ENCODE results near the gene DBI.

The DBI gene

GRCh38 chr2:119366649-119367471 lies at the start of gene DBI, which contains the start of gene C2orf76:
TSS of gene DBI (plus strand) at chr2:119366977. CDS start at chr2:119367052, 75 bp downstream.
TSS of gene C2orf76 (minus strand) at chr2:119366834. CDS start at chr2:119339959, 26,875 bp downstream.
- peak within 1 kb of the TSS; percentile 77 for H3K27ac ChIP-seq
- TF ChIP-seq CTCF (IDR thresholded peaks at IDR 0.05), result peak; percentile 31
- H3K27me3 ChIP-seq, result no peaks in the 10 kb centered on the region
- peak within 1 kb of the TSS; percentile 92 to 96 for H3K4me3 ChIP-seq (ENCODE audit: low read depth in 1 of 2, low read length in 1 of 2)
- no peaks in the 10 kb centered on the region for H3K9me3 ChIP-seq
- H3K36me3 ChIP-seq, result peaks cover 35% of the 10 kb centered on the region
- peaks cover 18 to 23% of the 10 kb centered on the region in 2 experiments for H3K4me1 ChIP-seq (ENCODE audit: control insufficient read depth in 1 of 2, insufficient read depth in 1 of 2, low read depth in 1 of 2, low read length in 1 of 2)

GRCh38 chr2:119317554-119317953 lies 49.2 kb upstream of the DBI start:
- no peak for TF ChIP-seq CTCF (IDR thresholded peaks at IDR 0.05)
- no peak overlapping the region for H3K27ac ChIP-seq
- no peaks in the 10 kb centered on the region for H3K4me1 ChIP-seq (ENCODE audit: control insufficient read depth in 1 of 2, insufficient read depth in 1 of 2, low read depth in 1 of 2, low read length in 1 of 2)
- no peaks in the 10 kb centered on the region for H3K36me3 ChIP-seq
- no peak overlapping the region for H3K4me3 ChIP-seq (ENCODE audit: low read depth in 1 of 2, low read length in 1 of 2)
- no peaks in the 10 kb centered on the region for H3K27me3 ChIP-seq
- no peaks in the 10 kb centered on the region for H3K9me3 ChIP-seq

GRCh38 chr2:119319593-119319992 lies 47.2 kb upstream of the DBI start:
- Histone ChIP-seq H3K9me3 (no peaks in the 10 kb centered on the region), H3K27ac (no peak overlapping the region), H3K4me3 (ENCODE audit: low read depth in 1 of 2, low read length in 1 of 2) (no peak overlapping the region), H3K27me3 (no peaks in the 10 kb centered on the region), H3K4me1 (ENCODE audit: control insufficient read depth in 1 of 2, insufficient read depth in 1 of 2, low read depth in 1 of 2, low read length in 1 of 2) (no peaks in the 10 kb centered on the region), H3K36me3 (no peaks in the 10 kb centered on the region)
- no peak for TF ChIP-seq CTCF (IDR thresholded peaks at IDR 0.05)

DNA sequence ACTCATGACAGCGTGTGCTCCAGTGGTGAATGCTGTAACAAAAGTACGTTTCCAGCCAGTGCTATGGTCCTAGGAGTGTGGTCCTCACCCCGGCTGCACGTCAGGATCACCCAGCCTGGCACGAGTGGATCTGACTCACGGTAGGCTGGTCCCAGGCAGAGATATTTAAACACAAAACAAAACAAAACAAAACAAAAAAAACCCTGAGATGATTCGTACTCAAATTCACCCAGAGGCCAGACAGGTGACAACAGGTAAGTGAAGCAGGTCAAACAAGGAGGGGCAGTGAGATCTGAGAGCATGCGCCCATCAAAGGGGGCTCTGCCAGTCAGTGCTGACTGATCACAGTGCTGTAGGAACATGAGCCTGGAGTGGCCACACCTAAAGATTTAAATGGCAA lies 43.3 kb upstream of the DBI start:
- H3K9me3 ChIP-seq, result no peaks in the 10 kb centered on the region
- no peak overlapping the region for H3K4me3 ChIP-seq (ENCODE audit: low read depth in 1 of 2, low read length in 1 of 2)
- no peaks in the 10 kb centered on the region for H3K27me3 ChIP-seq
- no peak for TF ChIP-seq CTCF (IDR thresholded peaks at IDR 0.05)
- H3K36me3 ChIP-seq, result no peaks in the 10 kb centered on the region
- no peak overlapping the region for H3K27ac ChIP-seq
- H3K4me1 ChIP-seq (ENCODE audit: control insufficient read depth in 1 of 2, insufficient read depth in 1 of 2, low read depth in 1 of 2, low read length in 1 of 2), result peaks cover 4 to 5% of the 10 kb centered on the region in 2 experiments

GRCh38 chr2:119324685-119325270 lies 42.0 kb upstream of the DBI start:
- Histone ChIP-seq H3K36me3 (no peaks in the 10 kb centered on the region), H3K4me3 (ENCODE audit: low read depth in 1 of 2, low read length in 1 of 2) (no peak overlapping the region), H3K27ac (no peak overlapping the region), H3K4me1 (ENCODE audit: control insufficient read depth in 1 of 2, insufficient read depth in 1 of 2, low read depth in 1 of 2, low read length in 1 of 2) (peaks cover 4 to 5% of the 10 kb centered on the region in 2 experiments), H3K9me3 (no peaks in the 10 kb centered on the region), H3K27me3 (no peaks in the 10 kb centered on the region)
- no peak for TF ChIP-seq CTCF (IDR thresholded peaks at IDR 0.05)

Measured in neutrophil (primary cell).